Activated naive CD4-positive, alpha-beta T cell treated with Interleukin-2 at 50 U/mL for 16 hours (primary cell): ENCODE measurements around the gene DRG1.
"Not testable (repeated sequence)": the region's sequence is repeated elsewhere in the genome, so short reads cannot be mapped to it uniquely, and the experiment has no call there.

ENCODE experiments used
- DNase-seq: peaks from one replicate; pipeline ENCODE4 v3.0.0-alpha.2; 2020

The DRG1 gene

DNA sequence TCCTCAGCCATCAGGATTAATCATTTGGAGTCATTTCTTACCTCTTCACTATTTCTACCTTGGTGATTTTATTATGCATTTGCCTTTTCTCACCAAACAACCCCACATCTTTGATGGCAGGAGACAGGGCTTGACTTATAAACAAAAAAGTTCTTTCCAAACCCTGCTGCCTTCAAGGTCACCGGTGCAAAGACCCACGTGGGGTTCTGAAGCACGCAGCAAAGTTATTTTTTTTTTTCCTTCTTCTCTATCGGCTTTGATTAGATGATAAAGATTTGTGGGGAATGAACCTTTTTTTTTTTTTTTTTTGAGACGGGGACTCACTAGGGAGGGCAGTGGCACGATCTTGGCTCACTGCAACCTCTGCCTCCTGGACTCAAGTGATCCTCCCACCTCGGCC lies 44.1 kb downstream of the DRG1 start:
- DNase-seq: no peak

DNA sequence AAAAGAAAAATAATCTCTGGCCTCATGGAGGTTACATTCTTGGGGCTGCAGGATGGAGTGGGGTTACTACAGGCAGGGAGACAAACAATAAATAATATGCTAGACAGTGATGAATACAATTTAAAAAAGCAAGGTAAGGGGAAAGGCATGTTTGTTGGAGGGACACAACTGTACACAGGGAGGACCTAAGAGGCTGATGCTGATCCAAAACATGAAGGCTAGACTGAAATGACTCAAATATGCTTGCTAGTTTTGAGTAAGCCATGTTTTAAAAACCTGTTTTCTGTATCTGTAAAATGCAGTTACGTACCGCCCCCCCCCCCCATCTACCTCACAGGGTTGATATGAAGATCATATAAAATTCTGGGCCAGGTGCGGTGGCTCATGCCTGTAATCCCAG lies 46.2 kb downstream of the DRG1 start:
- DNase-seq: no peak

DNA sequence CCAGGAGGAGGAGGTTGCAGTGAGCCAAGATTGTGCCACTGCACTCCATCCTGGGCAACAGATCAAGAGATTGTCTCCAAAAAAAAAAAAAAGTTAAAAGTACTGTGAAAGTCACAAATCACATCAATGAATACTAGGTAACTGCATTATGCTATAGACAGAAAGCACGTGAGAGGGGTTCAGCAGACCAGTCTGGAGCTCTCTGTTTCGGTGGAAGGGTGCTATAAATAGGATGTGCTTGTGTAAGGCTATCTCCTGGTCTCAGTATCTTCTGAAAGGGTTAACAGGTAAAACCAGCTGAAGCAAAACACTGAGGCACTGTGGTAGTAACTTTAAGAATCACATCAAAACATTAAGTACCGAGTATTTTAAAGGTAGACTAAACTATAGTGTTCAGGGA lies 46.8 kb downstream of the DRG1 start:
- DNase-seq: no peak

DNA sequence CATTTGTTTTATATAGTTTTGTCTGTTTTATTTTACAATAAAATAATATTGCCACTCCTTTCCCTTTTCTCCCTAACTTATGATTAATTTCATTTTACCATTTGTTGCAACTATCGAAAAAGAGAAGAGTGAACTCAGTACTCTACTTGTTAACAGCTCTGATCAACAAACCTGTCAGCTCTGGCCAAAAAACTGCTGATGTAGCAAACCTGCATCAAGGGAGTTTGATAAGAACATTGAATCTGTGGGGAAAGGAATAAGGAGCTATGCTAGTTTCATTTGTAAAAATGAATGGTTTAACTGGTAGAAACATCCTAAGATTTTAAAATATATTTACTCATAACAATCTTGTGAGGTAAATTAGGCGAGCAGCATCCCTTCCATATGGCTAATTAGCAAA lies 47.4 kb downstream of the DRG1 start:
- DNase-seq: no peak

DNA sequence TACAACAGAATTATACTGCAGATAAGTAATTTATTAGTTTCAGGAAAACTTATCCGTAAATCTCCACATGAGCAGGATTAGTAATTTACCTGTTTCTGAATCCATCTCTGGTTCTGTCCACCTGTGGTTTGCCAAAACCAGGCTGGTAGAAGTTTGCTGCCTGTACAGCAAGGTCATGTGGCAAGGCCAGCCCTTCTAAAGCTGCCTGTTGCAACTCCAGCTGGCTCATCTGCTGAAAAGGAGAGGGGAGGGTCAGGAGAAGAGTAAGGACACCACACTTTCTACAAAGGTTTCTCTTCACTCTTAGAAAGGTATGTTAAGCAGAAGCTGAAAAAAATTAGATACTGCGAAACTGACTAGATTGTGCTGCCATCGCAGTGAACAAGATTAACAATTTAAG lies 47.9 kb downstream of the DRG1 start:
- DNase-seq: no peak

DNA sequence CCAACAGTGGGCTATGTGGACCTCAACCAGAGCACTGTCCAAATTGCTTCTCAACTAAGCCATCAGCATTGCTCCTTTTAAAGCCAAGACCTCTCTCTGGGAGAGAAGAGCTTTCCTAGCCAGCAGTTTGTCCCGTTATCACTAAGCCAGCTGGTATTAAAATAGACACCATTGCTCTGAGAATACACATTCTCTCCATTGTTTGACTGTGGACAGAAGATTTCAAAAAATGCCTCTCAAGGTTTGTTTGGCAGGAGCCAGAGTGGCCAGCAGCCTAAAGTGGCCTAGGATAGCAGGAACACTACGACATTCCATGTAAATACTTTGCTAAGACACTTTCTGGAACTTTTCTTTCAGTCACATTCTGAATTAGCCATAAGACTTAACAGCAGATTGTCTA lies 49.0 kb downstream of the DRG1 start:
- no peak for DNase-seq

DNA sequence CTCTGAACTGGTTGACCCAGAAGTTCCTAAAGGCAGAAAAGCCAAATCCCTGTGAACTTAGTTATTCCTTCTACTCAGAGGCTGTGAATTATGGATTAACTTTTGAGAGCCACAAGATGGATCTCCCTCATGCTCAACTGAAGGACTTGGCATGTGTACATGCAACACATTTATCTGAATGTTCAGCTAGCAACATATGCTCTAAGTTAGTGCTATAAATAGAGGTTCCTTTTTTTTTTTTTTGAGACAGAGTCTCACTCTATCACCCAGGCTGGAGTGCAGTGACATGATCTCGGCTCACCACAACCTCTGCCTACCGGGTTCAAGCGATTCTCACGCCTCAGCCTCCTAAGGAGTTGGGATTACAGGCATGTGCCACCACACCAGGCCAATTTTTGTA lies 50.1 kb downstream of the DRG1 start:
- no peak for DNase-seq

DNA sequence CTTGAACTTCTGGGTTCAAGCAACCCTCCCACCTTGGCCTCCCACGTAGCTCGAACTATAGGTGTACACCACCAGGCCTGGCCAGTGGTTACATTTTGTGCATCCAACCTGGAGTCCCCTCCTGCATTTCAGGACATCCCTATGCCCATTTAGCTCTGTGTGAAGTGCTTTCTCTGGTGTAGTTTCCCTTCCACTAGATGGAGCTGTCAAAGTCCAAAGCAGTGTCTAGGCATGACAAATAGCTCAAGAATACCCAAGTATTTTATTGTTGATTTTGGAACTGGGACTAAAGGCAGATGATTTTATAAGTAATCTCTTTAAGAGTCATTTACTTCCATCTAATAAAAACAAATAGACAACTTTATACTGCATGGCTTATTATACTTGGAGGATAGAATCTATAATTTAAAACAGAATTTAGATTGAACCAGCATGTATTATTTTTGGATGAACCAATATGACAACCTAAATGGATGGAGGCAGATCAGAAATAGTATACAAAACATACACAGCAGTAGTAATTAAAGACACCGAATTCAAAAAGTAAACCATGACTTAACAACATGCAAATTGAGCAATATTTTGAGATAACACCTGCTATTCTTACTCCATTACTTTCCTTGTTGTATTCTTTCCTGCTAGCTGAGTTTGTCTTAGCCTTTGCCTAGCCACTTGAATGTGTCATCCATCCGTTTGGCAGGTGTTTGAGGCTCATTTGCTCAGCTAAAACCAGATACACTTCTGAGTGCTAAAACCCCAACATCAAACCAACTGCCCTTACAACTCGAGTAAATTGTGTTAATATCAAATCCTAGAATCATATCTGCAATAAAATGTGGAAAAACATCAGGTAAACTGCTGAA lies 52.5 kb downstream of the DRG1 start:
- no peak for DNase-seq

DNA sequence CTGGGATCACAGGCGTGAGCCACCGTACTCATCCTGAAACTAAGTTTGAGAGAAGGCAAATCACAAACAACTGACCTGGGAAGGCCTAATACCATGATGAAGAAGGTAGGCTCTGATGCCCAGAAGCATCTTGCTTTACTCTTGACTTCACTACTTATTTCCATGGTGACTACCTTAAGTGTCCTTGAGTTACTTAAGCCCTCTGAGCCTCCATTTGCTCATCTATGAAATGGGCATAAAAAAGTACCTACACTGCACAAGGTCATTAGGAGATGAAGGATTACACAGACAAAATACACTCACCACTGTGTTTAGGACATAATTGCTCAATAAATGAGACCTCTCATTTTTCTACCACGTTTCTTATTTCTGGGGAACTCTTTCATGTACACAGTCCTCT lies 62.3 kb downstream of the DRG1 start:
- DNase-seq: no peak

DNA sequence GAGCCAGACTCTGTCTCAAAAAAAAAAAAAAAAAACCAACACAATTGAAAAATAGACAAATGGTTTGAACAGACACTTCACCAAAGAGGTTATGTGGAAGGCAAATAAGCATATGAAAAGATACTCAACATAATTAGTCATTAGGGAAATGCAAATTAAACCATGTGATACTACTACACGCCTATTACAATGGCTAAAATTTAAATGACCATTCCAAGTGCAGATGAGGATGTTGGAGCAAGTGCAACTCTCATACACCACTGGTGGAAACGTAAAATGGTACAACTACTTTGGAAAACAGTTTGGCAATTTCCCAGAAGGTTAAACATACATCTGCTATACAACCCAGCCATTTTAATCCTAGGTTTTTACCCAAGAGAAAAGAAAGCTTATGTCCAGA lies 65.9 kb downstream of the DRG1 start:
- no peak for DNase-seq

DNA sequence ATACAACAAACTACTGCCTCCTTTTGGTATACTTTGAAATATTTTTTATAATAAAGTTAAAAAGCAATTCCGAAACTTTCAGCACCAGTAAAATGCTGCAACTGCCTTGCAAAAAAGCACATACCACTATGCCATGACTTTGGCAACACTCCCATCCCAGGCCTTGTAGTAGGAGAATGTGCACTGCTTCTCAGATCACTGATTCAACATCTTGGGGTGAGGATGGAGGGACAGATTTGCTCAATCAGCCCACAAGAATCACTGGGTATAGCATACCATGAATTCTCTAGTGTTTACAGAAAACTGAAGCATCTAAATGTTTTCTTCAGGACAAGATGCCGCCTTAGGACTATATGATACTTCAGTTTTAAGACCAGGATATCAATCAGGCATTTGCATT lies 75.3 kb downstream of the DRG1 start:
- DNase-seq: no peak

DNA sequence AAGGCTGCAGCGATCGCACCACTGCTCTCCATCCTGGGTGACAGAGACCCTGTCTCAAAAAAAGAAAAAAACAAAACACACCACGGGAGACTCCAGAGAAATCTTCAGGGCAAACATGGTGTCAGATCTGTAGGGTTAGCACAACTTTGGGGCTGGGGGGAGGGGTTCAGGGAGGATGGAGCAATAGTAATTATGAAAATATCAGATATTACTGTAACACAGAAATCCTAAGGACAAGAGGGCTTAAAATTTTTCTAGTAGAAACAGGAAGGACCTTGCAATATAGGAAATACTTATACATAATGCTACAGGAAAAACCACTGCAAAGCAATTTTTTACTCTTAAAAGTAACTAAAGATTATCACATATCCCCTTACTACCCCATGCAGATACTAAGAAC lies 76.4 kb downstream of the DRG1 start:
- DNase-seq: no peak

DNA sequence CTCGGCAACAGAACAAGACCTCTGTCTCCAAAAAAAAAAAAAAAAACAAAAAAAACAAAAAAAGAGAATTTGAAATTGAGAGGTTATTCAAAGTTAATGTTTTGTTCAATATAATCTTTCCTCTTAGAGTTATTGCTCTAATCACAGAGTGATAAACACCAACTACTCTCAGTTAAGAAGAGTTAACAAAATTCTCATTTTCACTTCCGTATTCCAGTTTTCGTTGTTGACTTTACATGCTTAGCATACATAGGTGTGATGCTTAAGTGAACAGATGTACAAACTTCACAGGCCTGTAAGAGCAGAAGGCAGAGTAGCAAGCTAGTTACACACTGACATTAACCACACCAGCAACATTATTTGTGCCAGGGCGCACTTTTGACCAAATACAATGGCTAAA lies 77.9 kb downstream of the DRG1 start:
- no peak for DNase-seq

DNA sequence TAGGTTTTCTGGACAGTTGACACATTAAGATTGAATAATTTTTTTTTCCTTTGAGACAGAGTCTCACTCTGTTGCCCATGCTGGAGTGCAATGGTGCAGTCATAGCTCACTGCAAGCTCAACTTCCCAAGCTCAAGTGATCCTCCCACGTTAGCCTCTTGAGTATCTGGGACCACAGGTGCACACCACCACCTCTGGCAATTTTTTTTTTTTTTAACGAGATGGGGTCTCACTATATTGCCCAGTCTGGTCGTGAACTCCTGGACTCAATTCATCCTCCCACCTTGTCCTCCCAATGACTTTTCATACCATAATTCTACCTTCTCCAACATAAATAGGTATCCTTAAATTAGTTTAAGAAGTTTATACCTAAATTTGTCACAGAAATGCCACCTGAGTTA lies 81.7 kb downstream of the DRG1 start:
- no peak for DNase-seq

DNA sequence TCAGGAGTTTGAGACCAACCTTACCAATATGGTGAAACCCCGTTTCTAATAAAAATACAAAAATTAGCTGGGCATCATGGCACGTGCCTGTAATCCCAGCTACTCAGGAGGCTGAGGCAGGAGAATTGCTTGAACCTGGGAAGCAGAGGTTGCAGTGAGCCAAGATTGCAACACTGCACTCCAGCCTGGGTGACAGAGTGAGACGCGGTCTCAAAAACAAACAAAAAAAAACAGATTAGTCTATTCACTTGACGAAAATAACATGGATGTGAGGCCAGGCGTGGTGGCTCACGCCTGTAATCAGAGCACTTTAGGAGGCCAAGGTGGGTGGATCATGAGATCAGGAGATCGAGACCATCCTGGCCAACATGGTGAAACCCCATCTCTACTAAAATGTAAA lies 83.1 kb downstream of the DRG1 start:
- not testable (repeated sequence) for DNase-seq
